IPS-18c (cell line): ENCODE data around the gene CD55.
"Not testable (repeated sequence)": the region's sequence is repeated elsewhere in the genome, so short reads cannot be mapped to it uniquely, and the experiment has no call there.

Experiments
- H3K4me3 ChIP-seq: 2 replicates; pipeline ENCODE4 v1.7.0; 2013; ENCODE audit warnings: low read depth, mild to moderate bottlenecking, low read length, moderate library complexity; ENCODE audit not compliant: insufficient read depth
- H3K9me3 ChIP-seq: one replicate; pipeline ENCODE4 v1.6.1; 2013; ENCODE audit warnings: mild to moderate bottlenecking, low read length, moderate library complexity; ENCODE audit not compliant: control insufficient read depth, insufficient read depth

CD55 gene

GRCh38 chr1:207318072-207318619 is 3.3 kb upstream of the CD55 start:
- no peaks in the 10 kb centered on the region for H3K9me3 ChIP-seq
- H3K4me3 ChIP-seq: no peak overlapping the region

DNA sequence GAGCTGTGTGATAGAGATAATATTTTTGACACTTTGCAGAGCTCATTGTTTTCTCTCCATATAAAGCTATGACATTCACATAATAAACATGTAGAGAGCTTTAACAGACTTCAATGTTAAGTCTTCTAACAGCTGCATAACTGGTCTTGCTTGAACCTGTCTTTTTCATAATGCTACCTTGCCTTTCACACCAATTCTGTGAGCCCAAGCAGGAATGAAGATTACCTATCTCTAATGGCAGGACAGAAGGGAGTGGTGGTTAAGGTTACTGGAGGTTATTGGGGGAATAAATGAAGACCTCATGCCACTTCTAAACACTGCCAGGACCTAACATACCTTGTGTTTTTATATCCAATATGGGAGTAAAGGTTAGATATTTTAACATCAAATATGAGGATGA is 2.3 kb upstream of the CD55 start:
- H3K4me3 ChIP-seq: no peak overlapping the region

GRCh38 chr1:207320105-207320504 is 1.4 kb upstream of the CD55 start:
- not testable (repeated sequence) for H3K4me3 ChIP-seq, H3K9me3 ChIP-seq

More for the DNA sequence above, 2.3 kb upstream of the CD55 start:
- no peaks in the 10 kb centered on the region for H3K9me3 ChIP-seq

DNA sequence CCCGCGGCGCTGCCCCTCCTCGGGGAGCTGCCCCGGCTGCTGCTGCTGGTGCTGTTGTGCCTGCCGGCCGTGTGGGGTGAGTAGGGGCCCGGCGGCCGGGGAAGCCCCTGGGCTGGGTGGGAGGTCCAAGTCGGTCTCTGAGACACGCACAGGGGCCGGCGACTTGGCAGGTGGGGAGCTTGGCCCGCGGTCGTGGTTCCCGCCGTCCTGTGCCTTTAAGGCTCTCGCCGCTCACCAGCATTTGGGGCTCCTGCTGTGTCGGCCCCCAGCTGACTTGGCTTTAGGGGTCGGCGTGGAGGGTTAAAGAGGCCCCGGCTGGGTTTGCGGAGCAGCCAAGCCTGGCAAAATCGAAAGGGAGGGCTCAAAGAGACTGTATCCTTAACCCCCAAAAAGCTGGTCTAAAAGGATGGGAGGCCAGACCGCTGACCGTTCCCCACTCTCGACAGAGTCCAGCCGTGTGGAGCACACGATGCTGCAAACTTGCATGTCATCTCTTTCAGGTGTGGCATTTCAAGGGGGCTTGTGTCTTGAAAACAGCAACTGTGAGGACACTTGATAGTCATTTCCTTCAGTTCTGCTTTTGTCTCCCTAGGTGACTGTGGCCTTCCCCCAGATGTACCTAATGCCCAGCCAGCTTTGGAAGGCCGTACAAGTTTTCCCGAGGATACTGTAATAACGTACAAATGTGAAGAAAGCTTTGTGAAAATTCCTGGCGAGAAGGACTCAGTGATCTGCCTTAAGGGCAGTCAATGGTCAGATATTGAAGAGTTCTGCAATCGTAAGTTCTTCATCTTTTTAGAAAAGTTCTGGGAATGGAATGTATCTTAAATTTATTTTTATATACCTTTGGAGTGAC is 540 bp downstream of the CD55 start:
- Histone ChIP-seq H3K9me3 (no peaks in the 10 kb centered on the region), H3K4me3 (peak overlapping the region; percentile 83)

DNA sequence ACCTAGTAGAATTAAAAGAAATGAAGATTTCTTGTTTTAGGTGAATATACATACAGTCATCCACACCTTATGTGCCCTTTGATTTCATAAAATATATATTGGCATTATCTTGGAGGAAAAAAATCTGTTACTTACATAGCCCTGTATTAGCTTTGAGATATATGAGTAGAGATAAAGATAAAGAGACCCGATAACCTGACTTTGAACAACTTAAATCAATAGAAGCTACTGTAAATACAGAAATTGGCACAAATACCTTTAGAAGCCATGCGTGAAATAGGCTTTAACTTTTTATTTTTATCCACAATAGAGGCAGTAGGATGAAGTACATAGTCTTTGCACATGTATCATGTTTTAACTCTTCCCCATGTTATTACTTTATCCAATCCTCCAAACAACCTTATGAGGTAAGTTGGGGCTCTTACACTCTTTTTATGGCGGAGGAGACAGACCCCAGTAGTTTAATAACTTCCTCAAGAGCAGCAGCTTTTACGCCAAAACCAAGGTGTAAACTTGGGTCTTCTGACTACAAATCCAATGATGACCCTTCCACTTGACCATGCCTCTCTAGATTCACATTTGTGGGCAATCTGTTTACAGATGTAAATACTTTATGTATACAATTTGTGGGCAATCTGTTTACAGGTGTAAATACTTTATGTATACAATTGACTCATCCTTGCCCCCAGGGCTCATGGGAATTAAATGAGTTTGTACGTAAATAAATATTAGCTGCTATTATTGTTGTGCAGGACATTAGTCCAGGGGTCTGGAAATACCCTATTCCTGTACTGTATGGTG is 2.1 kb downstream of the CD55 start:
- Histone ChIP-seq H3K9me3 (no peaks in the 10 kb centered on the region), H3K4me3 (no peak overlapping the region)

DNA sequence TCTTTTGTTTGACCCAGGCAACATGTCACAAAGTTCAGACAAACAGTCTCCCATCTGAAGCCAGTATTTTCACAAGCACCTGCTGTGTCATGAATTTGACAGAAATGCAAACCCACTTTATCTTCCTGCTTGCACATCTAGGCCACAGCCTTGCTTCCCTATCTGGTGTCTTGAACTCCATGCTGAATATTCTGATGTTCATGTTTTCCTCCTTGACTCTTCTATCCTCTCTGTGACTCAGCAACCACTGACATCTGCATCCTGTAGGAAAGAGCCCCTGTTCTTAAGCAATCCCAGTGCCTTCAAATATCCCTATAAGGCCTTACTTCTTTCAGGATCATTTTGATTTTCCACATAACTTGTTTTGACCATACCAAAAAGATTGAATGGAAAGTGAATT is 6.5 kb downstream of the CD55 start:
- no peaks in the 10 kb centered on the region for H3K9me3 ChIP-seq
- H3K4me3 ChIP-seq: no peak overlapping the region

GRCh38 chr1:207328908-207329440 is 7.5 kb downstream of the CD55 start:
- Histone ChIP-seq H3K9me3 (no peaks in the 10 kb centered on the region), H3K4me3 (no peak overlapping the region)

GRCh38 chr1:207329469-207329868 is 8.0 kb downstream of the CD55 start:
- Histone ChIP-seq H3K4me3 (no peak overlapping the region), H3K9me3 (no peaks in the 10 kb centered on the region)

- Histone ChIP-seq H3K9me3 (no peaks in the 10 kb centered on the region), H3K4me3 (no peak overlapping the region)
These were observed 8.7 kb downstream of the CD55 start for GRCh38 chr1:207330011-207330710.

GRCh38 chr1:207331354-207332313 is 10.2 kb downstream of the CD55 start:
- Histone ChIP-seq H3K9me3 (no peaks in the 10 kb centered on the region), H3K4me3 (no peak overlapping the region)

GRCh38 chr1:207333009-207333600 is 11.6 kb downstream of the CD55 start:
- H3K9me3 ChIP-seq: no peaks in the 10 kb centered on the region
- H3K4me3 ChIP-seq: no peak overlapping the region

GRCh38 chr1:207333620-207334019 is 12.1 kb downstream of the CD55 start:
- Histone ChIP-seq H3K9me3 (no peaks in the 10 kb centered on the region), H3K4me3 (no peak overlapping the region)

DNA sequence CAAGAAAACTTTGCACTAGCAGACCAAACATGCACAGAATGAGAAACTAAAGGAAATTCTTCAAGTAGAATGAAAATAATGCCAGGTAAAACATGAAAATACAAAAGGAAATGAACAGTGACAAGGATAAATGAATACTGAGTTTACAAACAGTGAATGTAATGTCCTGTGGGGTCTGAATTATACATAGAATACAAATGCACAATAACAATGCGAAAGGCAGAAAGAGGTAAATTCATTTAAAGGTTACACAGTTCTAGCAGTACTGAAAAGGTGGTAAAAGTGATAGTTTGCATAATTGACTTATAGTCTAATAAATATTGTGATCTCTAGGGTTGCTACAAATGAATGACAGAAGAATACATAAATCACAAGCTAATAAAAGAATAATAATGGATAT is 12.9 kb downstream of the CD55 start:
- H3K4me3 ChIP-seq: no peak overlapping the region

GRCh38 chr1:207335138-207335537 is 13.7 kb downstream of the CD55 start:
- no peak overlapping the region for H3K4me3 ChIP-seq

More for the DNA sequence above, 12.9 kb downstream of the CD55 start:
- no peaks in the 10 kb centered on the region for H3K9me3 ChIP-seq

GRCh38 chr1:207335695-207336363 is 14.4 kb downstream of the CD55 start:
- H3K4me3 ChIP-seq: no peak overlapping the region

More at GRCh38 chr1:207335138-207335537, 13.7 kb downstream of the CD55 start:
- H3K9me3 ChIP-seq: no peaks in the 10 kb centered on the region

More at GRCh38 chr1:207335695-207336363, 14.4 kb downstream of the CD55 start:
- H3K9me3 ChIP-seq: no peaks in the 10 kb centered on the region
